Prostate gland (tissue), 2 donors: ENCODE measurements around the gene TRIM15.

Source experiments
- POLR2A ChIP-seq: fragments of 450-650 bp; IDR thresholded peaks from one replicate; pipeline ENCODE4 v1.6.1; 2016; ENCODE audit warnings: antibody characterized with exemption, mild to moderate bottlenecking
- TF ChIP-seq, protein P1 (sequence below), 4 experiments: fragments of 200-600 bp in 2 of 4; fragments of 450-650 bp in 2 of 4; sonication (generic) in 2 of 4; IDR thresholded peaks; 1 replicate in 3 of 4; 2 replicates in 1 of 4; pipeline ENCODE4 v1.5.1; 2016 to 2019; ENCODE audit warnings: antibody characterized with exemption in 4 of 4, mild to moderate bottlenecking in 2 of 4, moderate library complexity in 2 of 4

DNA sequence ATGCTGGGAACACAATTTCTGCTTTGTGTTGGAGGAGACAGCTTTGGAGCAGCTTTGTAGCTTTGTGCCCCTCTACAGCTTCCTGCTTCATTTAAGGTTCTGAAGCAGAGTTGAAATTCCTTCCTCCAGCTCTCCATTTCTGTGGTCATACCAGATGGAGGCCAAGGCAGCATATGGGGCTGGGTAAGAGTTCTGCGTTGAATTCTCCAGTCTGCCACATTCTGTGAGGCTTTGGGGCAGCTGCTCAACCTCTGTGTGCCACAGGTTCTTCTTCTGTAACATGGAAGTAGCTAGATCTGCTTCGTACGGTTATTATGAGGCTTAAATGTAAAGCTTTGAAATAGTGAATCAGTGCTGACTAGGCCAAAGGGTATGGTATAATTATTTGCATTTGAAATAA is 52.8 kb downstream of the TRIM15 start:
- TF ChIP-seq, protein P1, sequence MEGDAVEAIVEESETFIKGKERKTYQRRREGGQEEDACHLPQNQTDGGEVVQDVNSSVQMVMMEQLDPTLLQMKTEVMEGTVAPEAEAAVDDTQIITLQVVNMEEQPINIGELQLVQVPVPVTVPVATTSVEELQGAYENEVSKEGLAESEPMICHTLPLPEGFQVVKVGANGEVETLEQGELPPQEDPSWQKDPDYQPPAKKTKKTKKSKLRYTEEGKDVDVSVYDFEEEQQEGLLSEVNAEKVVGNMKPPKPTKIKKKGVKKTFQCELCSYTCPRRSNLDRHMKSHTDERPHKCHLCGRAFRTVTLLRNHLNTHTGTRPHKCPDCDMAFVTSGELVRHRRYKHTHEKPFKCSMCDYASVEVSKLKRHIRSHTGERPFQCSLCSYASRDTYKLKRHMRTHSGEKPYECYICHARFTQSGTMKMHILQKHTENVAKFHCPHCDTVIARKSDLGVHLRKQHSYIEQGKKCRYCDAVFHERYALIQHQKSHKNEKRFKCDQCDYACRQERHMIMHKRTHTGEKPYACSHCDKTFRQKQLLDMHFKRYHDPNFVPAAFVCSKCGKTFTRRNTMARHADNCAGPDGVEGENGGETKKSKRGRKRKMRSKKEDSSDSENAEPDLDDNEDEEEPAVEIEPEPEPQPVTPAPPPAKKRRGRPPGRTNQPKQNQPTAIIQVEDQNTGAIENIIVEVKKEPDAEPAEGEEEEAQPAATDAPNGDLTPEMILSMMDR (IDR thresholded peaks at IDR 0.05), result no peak
- TF ChIP-seq POLR2A, result no peak
